GM18519 (cell line): ENCODE results near the gene NUP107.

Source experiments
- ATAC-seq: cut with Tn5 transposase; IDR thresholded peaks from one replicate; pipeline ENCODE4 v1.9.1; 2021; ENCODE audit warnings: mild to moderate bottlenecking, moderate library complexity; ENCODE audit not compliant: unreplicated experiment, low FRiP score

NUP107 gene

DNA sequence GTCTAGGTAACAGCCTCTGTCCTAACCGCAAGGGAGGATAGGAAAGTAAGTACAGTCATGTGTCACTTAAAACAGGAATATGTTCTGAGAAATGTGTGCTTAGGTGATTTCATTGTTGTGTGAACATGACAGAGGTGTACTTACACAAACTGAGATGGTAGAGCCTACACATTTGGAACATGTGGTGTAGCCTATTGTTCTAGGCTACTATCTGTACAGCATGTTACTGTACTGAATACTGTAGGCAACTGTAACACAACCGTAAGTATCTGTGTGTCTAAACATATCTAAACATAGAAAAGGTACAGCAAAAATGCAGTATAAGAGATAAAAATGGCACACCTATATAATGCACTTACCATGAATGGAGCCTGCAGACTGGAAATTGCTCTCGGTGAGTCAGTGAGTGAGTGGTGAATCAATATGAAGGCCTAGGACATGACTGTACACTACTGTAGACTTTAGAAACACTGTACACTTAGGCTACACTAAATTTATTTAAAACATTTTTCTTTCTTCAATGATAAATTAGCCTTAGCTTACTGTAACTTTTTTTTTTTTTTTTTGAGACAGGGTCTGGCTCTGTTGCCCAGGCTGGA, 108.0 kb downstream of the NUP107 start:
- ATAC-seq, result no peak
